Smooth muscle cell of the brain vasculature (primary cell): Measurements from ENCODE around the gene KLHL10.
A peak's percentile ranks its signal among the peaks of the same experiment; 100 is the strongest.
"Not testable (repeated sequence)": the region's sequence is repeated elsewhere in the genome, so short reads cannot be mapped to it uniquely, and the experiment has no call there.

Experiments
- DNase-seq: peaks from one replicate; pipeline ENCODE4 v3.0.0-alpha.2; 2012; ENCODE audit warnings: low read depth, low spot score

Gene KLHL10

GRCh38 chr17:41851382-41851781 lies 13.8 kb downstream of the KLHL10 start:
- DNase-seq = not testable (repeated sequence)

- DNase-seq = no peak
Measured at GRCh38 chr17:41860254-41860931, 22.8 kb downstream of the KLHL10 start.

DNA sequence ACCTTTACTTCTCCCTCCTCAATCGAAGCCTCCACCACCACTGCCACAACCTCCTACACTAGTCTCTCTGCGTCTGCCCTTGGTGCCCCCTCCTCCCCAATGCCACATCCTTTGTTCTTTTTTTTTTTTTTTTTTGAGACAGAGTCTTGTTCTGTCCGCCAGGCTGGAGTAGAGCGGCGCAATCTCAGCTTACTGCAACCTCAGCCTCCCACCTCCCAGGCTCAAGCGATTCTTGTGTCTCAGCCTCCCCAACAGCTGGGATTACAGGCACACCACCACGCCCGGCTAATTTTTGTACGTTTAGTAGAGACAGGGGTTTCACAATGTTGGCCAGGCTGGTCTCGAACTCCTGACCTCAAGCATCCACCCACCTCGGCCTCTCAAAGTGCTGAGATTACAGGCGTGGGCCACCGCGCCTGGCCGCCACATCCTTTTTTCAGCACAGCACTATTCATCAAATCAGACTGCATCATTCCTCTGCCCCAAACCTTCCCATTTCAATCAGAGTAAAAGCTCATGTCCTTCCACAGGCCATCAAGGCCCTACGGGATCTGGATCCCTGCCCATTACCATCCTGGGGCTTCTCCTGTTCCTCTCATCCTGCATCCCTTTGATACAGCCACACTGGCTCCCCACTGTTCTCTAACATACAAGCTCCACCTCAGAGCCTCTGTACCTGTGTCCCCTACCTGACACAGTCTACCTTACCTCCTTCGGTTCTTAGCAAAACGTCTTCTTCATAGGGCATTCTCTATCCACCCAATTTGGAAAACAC lies 25.6 kb downstream of the KLHL10 start:
- DNase-seq = no peak

DNA sequence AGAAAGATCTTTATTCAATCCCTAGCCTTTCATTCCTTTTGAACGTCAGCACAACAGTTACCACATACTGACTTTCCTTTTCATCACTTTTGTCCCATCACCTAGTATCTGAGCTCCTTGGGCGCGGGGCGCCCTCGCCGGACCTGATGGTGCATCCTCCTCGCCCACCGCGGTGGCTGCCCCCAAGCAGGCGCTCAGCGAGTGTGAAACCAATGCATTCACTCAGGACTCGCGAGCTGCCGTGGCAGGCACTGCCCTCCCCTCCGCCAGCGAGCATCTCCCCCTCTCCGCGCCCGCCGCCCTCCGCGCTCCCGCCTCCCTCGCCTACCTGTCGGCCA lies 26.8 kb downstream of the KLHL10 start:
- no peak for DNase-seq

DNA sequence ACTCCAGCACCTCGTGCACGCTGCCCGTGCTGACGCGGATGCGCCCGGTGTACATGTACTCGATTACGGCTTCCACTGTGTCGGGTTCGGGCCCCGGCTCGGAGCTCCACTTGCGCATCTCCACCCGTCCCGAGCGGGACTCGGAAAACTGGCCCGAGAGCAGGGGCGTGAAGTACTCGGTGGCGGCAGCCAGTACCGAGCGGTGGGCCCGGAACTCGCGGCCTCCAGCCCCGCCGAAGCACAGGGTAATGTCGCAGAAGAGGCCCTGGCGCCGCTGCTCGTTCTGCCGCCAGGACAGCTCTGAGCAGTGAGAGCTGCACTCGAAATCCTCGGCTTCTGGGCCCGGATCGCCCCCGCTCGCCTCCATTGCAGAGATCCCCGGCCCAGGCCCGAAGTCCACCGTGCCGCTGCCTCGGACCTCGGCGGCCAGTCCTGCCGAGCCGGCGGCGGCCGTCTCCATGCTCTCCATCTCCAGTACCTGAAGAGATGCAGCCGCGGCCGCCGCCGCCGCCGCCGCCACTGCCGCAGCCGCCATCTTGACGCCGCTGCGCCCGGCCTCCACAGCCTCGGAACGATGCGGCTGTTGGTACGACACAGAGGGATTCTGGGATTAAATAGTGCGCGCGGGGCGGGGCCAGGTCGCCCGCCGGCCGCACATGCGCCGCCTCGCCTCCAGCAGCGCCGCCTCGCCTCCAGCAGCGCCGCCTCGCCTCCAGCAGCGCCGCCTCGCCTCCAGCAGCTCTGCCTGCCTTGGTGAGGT lies 27.4 kb downstream of the KLHL10 start, which contains the start of gene KLHL11:
KLHL11 (minus strand) TSS at position 588 of the 760 bp plus-strand sequence; CDS start at position 535, 53 bp downstream.
- DNase-seq = peak; percentile 73

DNA sequence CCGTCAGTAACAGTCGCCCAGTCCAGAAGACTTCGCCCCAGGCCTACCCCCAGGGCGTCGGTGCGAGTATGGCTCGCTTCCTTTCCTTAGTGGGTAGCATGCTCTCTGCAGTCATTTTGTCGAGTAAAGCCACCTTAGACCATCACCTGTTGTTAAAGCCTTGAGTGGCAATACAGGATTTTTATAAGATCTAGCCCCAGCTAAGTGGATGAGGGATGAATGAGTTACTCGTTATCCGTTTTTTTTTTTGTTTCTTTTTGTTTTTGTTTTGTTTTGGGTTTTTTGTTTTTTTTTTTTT lies 27.9 kb downstream of the KLHL10 start:
- no peak for DNase-seq

- no peak for DNase-seq
Measured at GRCh38 chr17:41868568-41868967, 30.9 kb downstream of the KLHL10 start.

DNA sequence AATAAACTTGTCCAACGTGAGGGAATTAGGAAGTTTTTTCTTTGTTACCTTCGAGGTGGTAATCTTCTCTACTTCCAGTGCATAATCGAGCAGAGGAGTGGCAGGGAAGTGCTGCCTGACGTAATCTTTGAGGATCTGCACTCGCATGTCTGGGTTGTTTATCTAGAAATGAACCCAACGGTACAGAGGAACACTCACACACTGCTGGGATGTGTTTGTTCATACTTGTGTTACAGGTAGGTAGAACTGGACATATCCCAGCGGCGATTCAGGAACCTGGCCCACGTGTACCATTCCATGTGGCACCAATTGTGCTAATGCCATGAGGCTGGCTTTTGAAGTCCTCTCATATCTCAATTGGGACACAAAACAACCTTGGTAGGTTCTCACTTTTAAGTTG lies 31.8 kb downstream of the KLHL10 start:
- no peak for DNase-seq

GRCh38 chr17:41870097-41870496 lies 32.5 kb downstream of the KLHL10 start:
- DNase-seq = no peak

DNA sequence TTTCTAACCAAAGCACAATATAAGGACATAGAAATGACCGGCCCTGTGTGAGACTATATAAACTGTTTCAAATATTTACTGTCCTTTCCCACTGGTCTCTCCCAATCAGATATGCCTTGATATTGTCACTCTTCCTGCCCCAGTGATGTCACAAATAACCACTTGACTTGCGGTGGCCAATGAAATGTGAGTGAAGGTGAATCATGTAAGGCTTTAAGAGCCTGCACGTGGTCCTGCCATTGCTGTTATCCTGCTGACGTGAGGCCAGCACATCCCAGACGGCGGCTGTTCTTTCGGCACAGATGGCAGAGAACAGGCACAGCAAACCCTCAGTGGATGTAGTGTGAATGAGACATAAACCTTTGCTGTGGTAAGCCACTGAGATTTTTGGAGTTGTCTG lies 33.0 kb downstream of the KLHL10 start:
- no peak for DNase-seq

DNA sequence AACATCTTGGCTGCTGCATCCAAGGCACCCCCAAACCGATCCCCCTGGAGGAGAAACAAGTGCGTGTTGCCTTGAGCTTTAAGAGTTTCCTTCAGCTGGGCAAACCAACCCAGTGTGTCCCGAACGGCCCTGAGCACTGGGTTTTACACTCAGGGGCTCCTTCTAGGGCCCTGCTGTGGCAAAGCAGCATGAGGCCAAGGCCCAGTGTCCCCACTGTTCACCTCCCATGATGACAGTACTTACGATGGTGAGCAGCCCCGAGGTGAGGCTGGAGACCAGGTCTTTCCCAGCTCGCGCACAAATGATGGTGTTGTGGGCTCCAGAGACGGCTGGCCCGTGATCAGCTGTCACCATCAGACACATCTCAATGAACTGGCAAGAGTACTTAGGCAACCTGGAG lies 34.2 kb downstream of the KLHL10 start:
- no peak for DNase-seq

DNA sequence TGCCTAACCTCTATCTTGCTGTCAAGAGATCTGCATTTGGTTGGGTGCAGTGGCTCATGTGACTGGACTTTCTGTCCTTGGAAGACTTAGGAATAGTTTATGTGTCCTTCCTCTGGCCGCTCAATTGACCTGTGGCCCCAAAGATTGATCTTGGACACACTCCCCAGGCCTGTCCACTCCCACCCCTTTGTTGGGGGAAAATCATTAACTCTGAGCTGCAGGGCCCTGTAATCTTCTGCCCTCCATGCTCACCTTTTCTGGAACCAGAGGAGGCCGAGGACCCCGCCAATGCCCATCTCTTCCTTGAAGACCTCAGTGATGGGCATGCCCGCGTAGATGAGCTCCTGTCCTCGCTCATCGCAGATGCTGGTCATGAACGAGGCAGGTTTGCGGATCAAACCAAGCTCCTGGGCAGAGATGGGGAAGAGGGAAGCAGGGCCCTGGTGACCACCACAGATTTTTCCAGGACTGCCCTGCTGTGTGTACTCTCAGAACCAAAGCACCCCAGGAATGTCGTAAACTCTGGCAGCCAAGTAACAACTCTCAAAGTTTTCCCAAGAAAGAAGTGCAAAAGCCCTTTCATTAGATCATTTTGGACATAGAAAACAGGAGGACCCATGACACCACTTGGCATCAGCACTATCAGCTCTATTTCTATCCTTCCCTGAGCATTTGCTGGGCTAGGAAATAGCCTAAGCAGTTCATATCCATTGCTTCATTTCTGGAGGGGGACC lies 36.1 kb downstream of the KLHL10 start:
- DNase-seq = no peak

DNA sequence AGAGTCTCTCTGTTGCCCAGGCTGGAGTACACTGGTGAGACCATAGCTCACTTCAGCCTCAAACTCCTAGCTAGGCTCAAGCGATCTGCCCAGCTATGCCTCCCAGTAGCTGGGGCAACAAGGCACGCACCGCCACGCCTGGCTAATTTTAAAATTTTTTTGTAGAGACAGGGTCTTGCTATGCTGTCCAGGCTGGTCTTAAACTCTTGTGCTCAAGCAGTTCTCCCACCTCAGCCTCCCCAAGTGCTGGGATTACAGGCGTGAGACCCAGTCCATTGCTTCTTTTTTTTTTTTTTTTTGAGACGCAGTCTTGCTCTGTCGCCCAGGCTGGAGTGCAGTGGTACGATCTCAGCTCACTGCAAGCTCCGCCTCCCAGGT lies 36.7 kb downstream of the KLHL10 start:
- DNase-seq = not testable (repeated sequence)

GRCh38 chr17:41880130-41880529 lies 42.5 kb downstream of the KLHL10 start:
- no peak for DNase-seq

DNA sequence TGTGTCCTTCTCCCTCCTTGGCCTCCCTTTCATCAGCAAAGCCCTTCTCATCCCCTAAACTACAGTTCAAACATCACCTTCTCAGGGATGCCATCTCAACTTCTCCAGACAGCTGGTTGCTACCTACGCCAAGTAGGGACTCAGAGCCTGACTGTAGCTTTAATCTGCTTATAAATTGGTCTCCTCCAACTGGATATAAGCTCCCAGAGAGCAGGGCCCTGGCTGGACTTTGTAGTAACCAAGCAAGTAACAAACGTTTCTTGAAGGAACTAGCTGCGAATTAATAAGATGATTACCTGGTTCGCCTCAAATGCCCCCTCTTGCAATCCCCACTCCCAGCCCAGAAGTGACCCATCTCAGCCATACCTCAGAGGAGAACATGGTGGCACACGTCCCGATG lies 45.1 kb downstream of the KLHL10 start:
- no peak for DNase-seq

DNA sequence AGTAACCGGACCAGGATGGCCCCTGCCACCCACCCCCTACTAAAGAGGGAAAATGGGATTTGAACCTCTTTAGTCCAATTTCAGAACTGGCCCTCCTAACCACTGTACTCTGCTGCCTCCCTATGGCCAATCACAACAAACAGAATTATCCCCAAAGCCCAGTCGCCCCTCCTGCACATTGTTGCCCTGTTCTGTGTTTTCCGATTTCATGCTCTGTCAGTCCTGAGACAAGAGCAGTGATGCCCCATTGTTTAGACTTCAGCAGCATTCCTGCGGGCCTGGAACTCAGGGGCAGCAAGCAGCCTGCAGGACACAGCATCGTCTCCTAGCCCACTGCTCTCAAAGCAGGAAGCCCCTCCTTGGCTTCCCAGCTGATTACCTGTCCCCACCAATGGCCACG lies 48.1 kb downstream of the KLHL10 start:
- DNase-seq = no peak

DNA sequence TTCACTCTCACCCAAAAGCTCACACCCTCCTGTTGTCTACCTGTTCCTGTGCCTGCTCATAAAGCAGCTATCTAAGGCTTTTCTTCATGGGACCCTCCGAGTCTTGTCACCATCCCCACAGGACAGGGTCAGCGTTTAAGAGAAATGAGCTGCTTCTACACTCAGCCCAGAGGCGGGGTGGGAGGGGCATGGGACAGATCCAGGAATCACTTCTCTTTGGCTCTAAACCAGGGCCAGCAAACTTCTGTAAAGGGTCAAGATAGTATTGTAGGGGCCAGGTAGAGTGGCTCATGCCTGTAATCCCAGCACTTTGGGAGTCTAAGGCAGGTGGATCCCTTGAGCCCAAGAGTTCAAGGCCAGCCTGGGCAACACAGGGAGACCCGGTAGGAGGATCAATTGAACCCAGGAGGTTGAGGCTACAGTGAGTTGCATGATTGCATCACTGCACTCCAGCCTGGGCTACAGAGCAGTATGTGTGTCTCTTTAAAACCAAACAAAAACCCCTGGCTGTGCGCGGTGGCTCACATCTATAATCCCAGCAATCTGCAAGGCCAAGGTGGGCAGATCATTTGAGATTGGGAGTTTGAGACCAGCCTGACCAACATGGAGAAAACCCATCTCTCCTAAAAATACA lies 50.8 kb downstream of the KLHL10 start:
- DNase-seq = no peak

DNA sequence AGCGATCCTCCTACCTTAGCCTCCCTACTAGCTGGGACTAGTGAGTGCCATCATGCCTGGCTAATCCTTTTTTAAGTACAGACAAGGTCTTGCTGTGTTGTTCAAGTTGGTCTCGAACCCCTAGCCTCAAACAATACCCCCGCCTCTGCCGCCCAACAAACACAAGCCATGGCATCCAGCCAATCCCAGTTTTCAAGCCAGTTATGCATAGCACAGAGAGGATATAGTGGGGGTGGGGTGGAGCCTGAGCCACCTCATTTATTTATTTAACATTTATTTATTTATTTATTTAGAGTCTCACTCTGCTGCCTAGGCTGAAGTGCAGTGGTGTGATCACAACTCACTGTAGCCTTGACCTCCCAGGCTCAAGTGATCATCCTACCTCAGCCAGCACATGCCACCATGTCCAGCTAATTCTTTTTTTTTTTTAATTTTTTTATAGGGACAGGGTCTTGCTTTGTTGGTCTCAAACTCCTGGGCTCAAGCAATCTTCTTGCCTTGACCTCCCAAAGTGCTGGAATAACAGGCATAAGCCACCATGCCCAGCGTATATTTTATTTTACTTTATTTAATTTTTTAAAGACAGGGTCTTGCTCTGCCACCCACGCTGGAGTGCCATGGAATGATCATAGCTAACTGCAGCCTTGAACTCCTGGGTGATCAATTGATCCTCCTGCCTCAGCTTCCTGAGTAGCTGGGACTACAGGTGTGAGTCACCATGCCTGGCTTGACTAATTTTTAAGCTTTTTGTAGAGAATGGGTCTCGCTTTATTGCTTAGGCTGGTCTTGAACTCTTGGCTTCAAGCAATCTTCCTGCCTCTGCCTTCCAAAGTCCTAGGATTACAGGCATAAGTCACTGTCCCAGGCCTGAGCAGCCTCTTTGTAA lies 53.8 kb downstream of the KLHL10 start:
- no peak for DNase-seq

DNA sequence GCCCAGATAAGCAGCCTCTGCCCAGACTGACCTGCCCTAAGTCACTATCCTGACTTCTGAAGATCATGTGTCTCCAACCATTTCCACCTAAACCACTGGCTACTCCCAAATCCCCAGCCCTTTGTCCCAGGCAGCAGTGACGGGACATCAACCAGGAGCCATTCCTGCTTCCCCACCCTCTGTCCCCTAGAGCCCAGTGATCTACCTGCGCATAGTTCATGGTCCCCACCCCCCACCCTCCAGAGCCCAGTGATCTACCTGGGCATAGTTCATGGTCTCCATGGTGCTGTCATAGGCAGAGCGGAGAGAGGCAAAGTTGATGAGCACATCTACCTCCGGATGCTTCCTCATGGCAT lies 54.4 kb downstream of the KLHL10 start:
- DNase-seq = no peak

DNA sequence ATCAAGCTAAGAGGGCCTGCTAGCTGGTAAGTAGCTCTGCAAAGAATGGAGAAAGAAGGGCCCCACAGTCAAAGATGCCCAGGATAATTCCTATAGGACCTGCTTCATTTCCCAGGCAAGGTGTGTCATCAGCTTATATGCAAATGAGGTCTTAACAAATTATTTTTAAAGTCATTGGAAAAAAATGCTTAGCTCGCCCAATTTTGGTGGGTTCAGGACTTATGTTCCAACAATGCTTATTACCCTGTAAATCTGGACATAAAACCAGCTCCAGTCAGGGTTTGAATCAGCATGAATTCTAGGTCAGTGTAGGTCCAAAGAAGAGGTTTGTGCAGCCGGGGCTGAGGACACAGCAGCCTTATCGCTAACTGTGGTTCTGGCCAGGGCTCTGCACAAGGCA lies 55.8 kb downstream of the KLHL10 start:
- no peak for DNase-seq
